Rectal smooth muscle tissue (tissue), 1 donor: ENCODE results near the gene RNF31.

Experiments
- H3K27ac ChIP-seq: one replicate; pipeline ENCODE4 v1.7.0; 2013; ENCODE audit warnings: low read depth, low read length, inconsistent platforms
- H3K27me3 ChIP-seq: one replicate; pipeline ENCODE4 v1.7.0; 2013; ENCODE audit warnings: low read length; ENCODE audit not compliant: control insufficient read depth, insufficient read depth
- H3K36me3 ChIP-seq: one replicate; pipeline ENCODE4 v1.7.0; 2013; ENCODE audit warnings: low read length; ENCODE audit not compliant: control insufficient read depth, insufficient read depth
- H3K4me1 ChIP-seq: one replicate; pipeline ENCODE4 v1.7.0; 2013; ENCODE audit warnings: low read length; ENCODE audit not compliant: control insufficient read depth, insufficient read depth
- H3K4me3 ChIP-seq: one replicate; pipeline ENCODE4 v1.7.0; 2013; ENCODE audit warnings: low read length
- H3K9ac ChIP-seq: one replicate; pipeline ENCODE4 v1.7.0; 2013; ENCODE audit warnings: low read length

Gene RNF31

GRCh38 chr14:24122898-24123297, 24.4 kb upstream of the RNF31 start:
- Histone ChIP-seq H3K9ac (no peak overlapping the region), H3K4me1 (no peaks in the 10 kb centered on the region), H3K4me3 (no peak overlapping the region), H3K27me3 (no peaks in the 10 kb centered on the region), H3K27ac (no peak overlapping the region), H3K36me3 (peaks cover 32% of the 10 kb centered on the region)

- H3K27ac ChIP-seq, result no peak overlapping the region
- no peaks in the 10 kb centered on the region for H3K27me3 ChIP-seq
- no peaks in the 10 kb centered on the region for H3K4me1 ChIP-seq
- H3K36me3 ChIP-seq, result peaks cover 24% of the 10 kb centered on the region
- H3K4me3 ChIP-seq, result no peak overlapping the region
- no peak overlapping the region for H3K9ac ChIP-seq
These were observed 23.6 kb upstream of the RNF31 start for GRCh38 chr14:24123424-24124417.

- Histone ChIP-seq H3K4me3 (no peak overlapping the region), H3K36me3 (peaks cover 11% of the 10 kb centered on the region), H3K27me3 (no peaks in the 10 kb centered on the region), H3K27ac (no peak overlapping the region), H3K4me1 (no peaks in the 10 kb centered on the region), H3K9ac (no peak overlapping the region)
These were observed 20.4 kb upstream of the RNF31 start for GRCh38 chr14:24126939-24127338.

- Histone ChIP-seq H3K9ac (no peak overlapping the region), H3K27ac (no peak overlapping the region), H3K27me3 (no peaks in the 10 kb centered on the region), H3K4me1 (no peaks in the 10 kb centered on the region), H3K4me3 (no peak overlapping the region), H3K36me3 (peaks cover 8% of the 10 kb centered on the region)
These were observed 19.6 kb upstream of the RNF31 start for GRCh38 chr14:24127673-24128072.

- Histone ChIP-seq H3K36me3 (peaks cover 2% of the 10 kb centered on the region), H3K27me3 (no peaks in the 10 kb centered on the region), H3K27ac (no peak overlapping the region), H3K4me3 (no peak overlapping the region), H3K4me1 (no peaks in the 10 kb centered on the region), H3K9ac (no peak overlapping the region)
These were observed 17.8 kb upstream of the RNF31 start for GRCh38 chr14:24129410-24129998.

- H3K27me3 ChIP-seq, result no peaks in the 10 kb centered on the region
- peaks cover under 1% of the 10 kb centered on the region for H3K4me1 ChIP-seq
- peaks cover 2% of the 10 kb centered on the region for H3K36me3 ChIP-seq
- no peak within 1 kb of the TSS for H3K9ac ChIP-seq
- no peak within 1 kb of the TSS for H3K4me3 ChIP-seq
- H3K27ac ChIP-seq, result no peak within 1 kb of the TSS
These were observed 16.9 kb upstream of the RNF31 start, which contains the start of gene FITM1 for GRCh38 chr14:24130380-24130716. Gene FITM1 (plus strand): TSS chr14:24130659. CDS start chr14:24131564, 905 bp downstream.

- Histone ChIP-seq H3K4me3 (no peak overlapping the region), H3K27ac (no peak overlapping the region), H3K9ac (no peak overlapping the region), H3K27me3 (no peaks in the 10 kb centered on the region), H3K4me1 (peaks cover 3% of the 10 kb centered on the region), H3K36me3 (peaks cover 2% of the 10 kb centered on the region)
These were observed 16.4 kb upstream of the RNF31 start for GRCh38 chr14:24130717-24131548.

GRCh38 chr14:24131549-24131966, 15.7 kb upstream of the RNF31 start:
- H3K27ac ChIP-seq, result no peak overlapping the region
- no peak overlapping the region for H3K4me3 ChIP-seq
- H3K36me3 ChIP-seq, result peaks cover 2% of the 10 kb centered on the region
- no peaks in the 10 kb centered on the region for H3K27me3 ChIP-seq
- peaks cover 4% of the 10 kb centered on the region for H3K4me1 ChIP-seq
- no peak overlapping the region for H3K9ac ChIP-seq

GRCh38 chr14:24132061-24132685, 15.1 kb upstream of the RNF31 start:
- Histone ChIP-seq H3K9ac (no peak overlapping the region), H3K36me3 (peaks cover 2% of the 10 kb centered on the region), H3K27me3 (no peaks in the 10 kb centered on the region), H3K27ac (no peak overlapping the region), H3K4me1 (peaks cover 10% of the 10 kb centered on the region), H3K4me3 (no peak overlapping the region)

GRCh38 chr14:24132976-24133375, 14.3 kb upstream of the RNF31 start:
- Histone ChIP-seq H3K27me3 (no peaks in the 10 kb centered on the region), H3K9ac (no peak overlapping the region), H3K36me3 (peaks cover 8% of the 10 kb centered on the region), H3K4me3 (no peak overlapping the region), H3K4me1 (peaks cover 10% of the 10 kb centered on the region), H3K27ac (no peak overlapping the region)

- peaks cover 10% of the 10 kb centered on the region for H3K4me1 ChIP-seq
- peaks cover 12% of the 10 kb centered on the region for H3K36me3 ChIP-seq
- H3K27ac ChIP-seq, result no peak overlapping the region
- no peak overlapping the region for H3K9ac ChIP-seq
- H3K27me3 ChIP-seq, result no peaks in the 10 kb centered on the region
- H3K4me3 ChIP-seq, result no peak overlapping the region
These were observed 13.6 kb upstream of the RNF31 start for GRCh38 chr14:24133735-24134134.

- peak overlapping the region; percentile 61 for H3K9ac ChIP-seq
- H3K27me3 ChIP-seq, result no peaks in the 10 kb centered on the region
- H3K36me3 ChIP-seq, result peaks cover 15% of the 10 kb centered on the region
- peaks cover 10% of the 10 kb centered on the region for H3K4me1 ChIP-seq
- peak overlapping the region; percentile 59 for H3K27ac ChIP-seq
- H3K4me3 ChIP-seq, result peak overlapping the region; percentile 77
These were observed 11.8 kb upstream of the RNF31 start for GRCh38 chr14:24135584-24135833.
